Esophagus muscularis mucosa (tissue), 3 donors: ENCODE results near the gene IER3IP1.

Experiments used
- POLR2A ChIP-seq: fragments of 450-650 bp; IDR thresholded peaks from one replicate; pipeline ENCODE4 v1.6.1; 2017; ENCODE audit warnings: antibody characterized with exemption, moderate library complexity, mild to moderate bottlenecking, low read depth
- POLR2AphosphoS5 ChIP-seq, 2 donors: sonication (generic); formaldehyde crosslinking; IDR thresholded peaks; one replicate each; pipeline ENCODE4 v1.6.1; 2017; ENCODE audit warnings: antibody characterized with exemption in 2 of 2
- TF ChIP-seq, protein P1 (sequence below), 3 experiments: fragments of 200-600 bp in 2 of 3; fragments of 450-650 bp in 1 of 3; sonication (generic) in 2 of 3; IDR thresholded peaks; one replicate each; pipeline ENCODE4 v1.5.1; 2017 to 2019; ENCODE audit warnings: antibody characterized with exemption in 3 of 3, mild to moderate bottlenecking in 2 of 3, moderate library complexity in 1 of 3

DNA sequence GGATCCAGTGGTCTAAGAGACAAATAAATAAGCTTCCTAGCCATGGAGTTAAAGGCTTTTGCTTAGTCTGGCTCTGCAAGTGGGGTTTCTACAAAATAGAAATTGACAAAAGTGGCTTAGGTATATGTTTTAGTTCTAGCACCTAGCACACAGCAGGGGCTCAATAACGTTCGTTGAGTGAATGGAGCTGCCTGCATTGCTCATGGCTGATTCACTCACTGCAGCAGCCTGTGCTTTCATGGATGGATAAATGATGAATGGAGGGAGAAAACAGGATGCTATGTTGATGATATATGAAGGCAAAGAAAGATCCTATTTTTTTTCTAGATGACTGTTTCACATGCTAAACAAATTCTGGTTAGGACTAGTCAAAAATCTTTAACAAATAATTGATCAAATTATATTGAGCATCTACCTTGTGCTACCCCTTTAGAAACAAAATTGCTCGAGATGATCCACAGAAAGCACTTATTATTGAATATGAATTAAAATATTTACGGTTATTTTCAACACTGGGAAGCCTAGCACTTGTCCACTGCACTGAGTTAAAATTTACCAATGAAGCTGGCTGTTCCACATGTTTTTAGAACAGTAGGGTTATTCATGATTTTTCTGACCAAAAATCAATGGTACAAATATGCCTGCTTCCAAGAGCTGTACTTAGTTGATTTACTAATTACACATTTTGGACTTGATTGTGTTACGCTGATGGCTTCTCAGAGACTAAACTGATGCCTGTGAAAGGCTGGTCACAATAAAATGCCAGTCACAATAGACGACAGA lies 65.5 kb downstream of the IER3IP1 start:
- TF ChIP-seq, protein P1, sequence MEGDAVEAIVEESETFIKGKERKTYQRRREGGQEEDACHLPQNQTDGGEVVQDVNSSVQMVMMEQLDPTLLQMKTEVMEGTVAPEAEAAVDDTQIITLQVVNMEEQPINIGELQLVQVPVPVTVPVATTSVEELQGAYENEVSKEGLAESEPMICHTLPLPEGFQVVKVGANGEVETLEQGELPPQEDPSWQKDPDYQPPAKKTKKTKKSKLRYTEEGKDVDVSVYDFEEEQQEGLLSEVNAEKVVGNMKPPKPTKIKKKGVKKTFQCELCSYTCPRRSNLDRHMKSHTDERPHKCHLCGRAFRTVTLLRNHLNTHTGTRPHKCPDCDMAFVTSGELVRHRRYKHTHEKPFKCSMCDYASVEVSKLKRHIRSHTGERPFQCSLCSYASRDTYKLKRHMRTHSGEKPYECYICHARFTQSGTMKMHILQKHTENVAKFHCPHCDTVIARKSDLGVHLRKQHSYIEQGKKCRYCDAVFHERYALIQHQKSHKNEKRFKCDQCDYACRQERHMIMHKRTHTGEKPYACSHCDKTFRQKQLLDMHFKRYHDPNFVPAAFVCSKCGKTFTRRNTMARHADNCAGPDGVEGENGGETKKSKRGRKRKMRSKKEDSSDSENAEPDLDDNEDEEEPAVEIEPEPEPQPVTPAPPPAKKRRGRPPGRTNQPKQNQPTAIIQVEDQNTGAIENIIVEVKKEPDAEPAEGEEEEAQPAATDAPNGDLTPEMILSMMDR (IDR thresholded peaks at IDR 0.05), result no peak
- TF ChIP-seq POLR2AphosphoS5 (IDR thresholded peaks at IDR 0.05), result no peak
- TF ChIP-seq POLR2A, result no peak
